IgD-negative memory B cell (primary cell): Measurements from ENCODE around the gene USP1. TPM values are rescaled to one million over a fixed set of nuclear protein-coding genes. Genes with fewer than 3 reads are reported as not detected.

Experiments
- H3K27ac Mint-ChIP-seq, 3 donors: one replicate each; pipeline ENCODE4 v1.8.0; 2020 to 2022; ENCODE audit warnings: mild to moderate bottlenecking in 3 of 3, mixed read lengths in 3 of 3, moderate library complexity in 1 of 3
- H3K27me3 Mint-ChIP-seq: one replicate; pipeline ENCODE4 v1.8.0; 2021; ENCODE audit warnings: mixed read lengths
- H3K36me3 Mint-ChIP-seq: one replicate; pipeline ENCODE4 v1.8.0; 2020; ENCODE audit warnings: mild to moderate bottlenecking, mixed read lengths
- H3K4me1 Mint-ChIP-seq, 3 donors: one replicate each; pipeline ENCODE4 v1.8.0; 2020 to 2022; ENCODE audit warnings: mixed read lengths in 3 of 3, mild to moderate bottlenecking in 1 of 3
- H3K4me3 Mint-ChIP-seq, 4 donors: one replicate each; pipeline ENCODE4 v1.8.0; 2020 to 2022; ENCODE audit warnings: mild to moderate bottlenecking in 4 of 4, mixed read lengths in 4 of 4, moderate library complexity in 3 of 4
- H3K9me3 Mint-ChIP-seq, 3 donors: one replicate each; pipeline ENCODE4 v1.8.0; 2020 to 2021; ENCODE audit warnings: mixed read lengths in 3 of 3, mild to moderate bottlenecking in 1 of 3
- polyA plus RNA-seq: library from polyadenylated mRNA; unstranded; fragments of 300-500 nt; fragmentation: Illumina TruSeq; gene quantifications from one replicate; pipeline ENCODE4 v1.2.3, GENCODE V29; 2021

USP1 gene
- polyA plus RNA-seq: 35.1 TPM

DNA sequence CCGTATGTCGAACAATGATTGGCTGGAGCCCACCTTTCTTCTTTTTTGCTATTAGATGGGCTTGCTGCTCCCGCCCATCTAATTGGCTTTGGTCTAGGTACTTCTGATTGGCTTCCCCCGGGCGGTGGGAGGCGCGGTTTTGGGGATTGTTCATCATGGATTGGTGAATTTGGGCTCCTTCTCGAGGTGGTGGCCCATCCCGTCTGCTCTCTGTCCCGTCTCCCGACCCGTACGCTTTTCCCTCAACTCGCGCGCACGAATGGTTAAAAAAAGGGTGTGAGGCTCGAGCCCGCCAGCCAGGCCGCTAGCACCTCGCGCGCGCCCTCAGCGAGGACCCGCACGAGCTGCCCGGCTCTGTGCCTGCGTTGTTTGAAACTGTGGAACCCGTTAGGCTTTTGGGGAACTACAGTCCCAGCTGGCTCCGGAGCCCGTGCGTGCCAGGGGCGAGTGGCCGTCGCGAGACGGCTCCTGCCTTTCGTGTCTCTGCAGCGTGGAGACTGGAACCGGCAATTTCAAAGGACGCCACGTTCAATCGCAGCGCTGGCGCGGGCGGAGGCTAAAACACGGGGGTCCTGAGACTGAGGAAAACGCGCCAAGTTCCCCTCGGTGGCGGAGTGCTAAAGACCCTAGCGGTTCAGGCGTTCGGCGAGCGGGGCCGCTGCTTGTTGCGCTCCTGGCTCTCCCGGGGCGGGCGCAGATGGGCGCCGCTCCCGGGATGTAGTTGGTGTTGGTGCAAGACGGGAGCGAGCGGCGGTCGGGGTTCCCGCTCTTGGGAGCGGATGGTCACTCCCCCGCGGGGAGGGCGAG is at the start of gene USP1:
USP1 (plus strand) TSS at position 584 of the 807 bp plus-strand sequence. CDS start 2,819 bp downstream, outside the sequence.
- peaks cover 0 to 3% (median 0%) of the 10 kb centered on the region in 3 donors for H3K9me3 Mint-ChIP-seq
- peak within 1 kb of the TSS; percentile 93 to 99 (median 98) for H3K4me3 Mint-ChIP-seq
- H3K27ac Mint-ChIP-seq: peak within 1 kb of the TSS; percentile 96 to 99 (median 99)
- H3K4me1 Mint-ChIP-seq: peaks cover 24 to 43% (median 36%) of the 10 kb centered on the region in 3 donors
- peaks cover 2% of the 10 kb centered on the region for H3K27me3 Mint-ChIP-seq
- H3K36me3 Mint-ChIP-seq: peaks cover 4% of the 10 kb centered on the region

GRCh38 chr1:62389531-62389930 is 47.3 kb upstream of the USP1 start:
- no peak overlapping the region for H3K4me3 Mint-ChIP-seq
- peaks cover 0 to 2% (median 0%) of the 10 kb centered on the region in 3 donors for H3K4me1 Mint-ChIP-seq
- H3K36me3 Mint-ChIP-seq: no peaks in the 10 kb centered on the region
- no peak overlapping the region for H3K27ac Mint-ChIP-seq
- peaks cover 5% of the 10 kb centered on the region for H3K27me3 Mint-ChIP-seq
- no peaks in the 10 kb centered on the region for H3K9me3 Mint-ChIP-seq

- Mint-ChIP-seq H3K27me3 (peaks cover 5% of the 10 kb centered on the region), H3K27ac (no peak overlapping the region), H3K36me3 (no peaks in the 10 kb centered on the region), H3K4me1 (peaks cover 0 to 2% (median 0%) of the 10 kb centered on the region in 3 donors), H3K9me3 (no peaks in the 10 kb centered on the region), H3K4me3 (no peak overlapping the region)
These were observed 46.8 kb upstream of the USP1 start for GRCh38 chr1:62390071-62390470.

DNA sequence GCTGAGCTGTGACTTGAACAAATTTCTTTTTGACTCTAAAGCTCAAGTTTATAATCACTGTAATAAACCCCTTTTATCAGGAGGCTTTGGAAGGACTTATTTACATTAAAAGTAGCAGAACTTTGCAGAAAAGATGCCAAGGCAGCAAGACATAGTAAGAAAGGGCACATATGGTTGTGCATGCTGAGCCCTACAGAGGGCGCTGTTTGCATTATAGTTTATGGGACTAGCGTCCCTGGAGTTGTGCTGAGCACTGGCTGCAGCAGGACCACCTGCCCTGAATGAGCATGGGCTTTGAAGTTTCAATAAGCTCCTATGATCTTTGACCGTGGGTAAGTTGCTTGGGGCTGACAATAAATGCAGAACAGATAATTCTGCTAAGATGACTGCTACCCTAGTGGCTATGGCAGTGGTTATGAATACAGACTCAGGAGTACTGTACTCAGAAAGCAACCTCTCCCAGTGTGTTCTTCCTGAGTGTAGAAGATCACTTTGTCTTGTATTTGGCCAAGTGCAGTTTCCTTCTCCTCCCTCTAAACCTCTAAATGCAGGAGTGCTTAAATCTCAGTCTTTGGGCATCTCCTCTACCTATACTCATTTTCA is 45.4 kb upstream of the USP1 start:
- Mint-ChIP-seq H3K4me1 (peaks cover 0 to 2% (median 0%) of the 10 kb centered on the region in 3 donors), H3K9me3 (no peaks in the 10 kb centered on the region), H3K27ac (no peak overlapping the region), H3K36me3 (no peaks in the 10 kb centered on the region), H3K27me3 (peaks cover 5% of the 10 kb centered on the region), H3K4me3 (no peak overlapping the region)

- H3K36me3 Mint-ChIP-seq: no peaks in the 10 kb centered on the region
- H3K27ac Mint-ChIP-seq: no peak overlapping the region
- H3K9me3 Mint-ChIP-seq: no peaks in the 10 kb centered on the region
- peaks cover 0 to 2% (median 0%) of the 10 kb centered on the region in 3 donors for H3K4me1 Mint-ChIP-seq
- peaks cover 6% of the 10 kb centered on the region for H3K27me3 Mint-ChIP-seq
- no peak overlapping the region for H3K4me3 Mint-ChIP-seq
These were observed 43.9 kb upstream of the USP1 start for GRCh38 chr1:62392951-62393350.

DNA sequence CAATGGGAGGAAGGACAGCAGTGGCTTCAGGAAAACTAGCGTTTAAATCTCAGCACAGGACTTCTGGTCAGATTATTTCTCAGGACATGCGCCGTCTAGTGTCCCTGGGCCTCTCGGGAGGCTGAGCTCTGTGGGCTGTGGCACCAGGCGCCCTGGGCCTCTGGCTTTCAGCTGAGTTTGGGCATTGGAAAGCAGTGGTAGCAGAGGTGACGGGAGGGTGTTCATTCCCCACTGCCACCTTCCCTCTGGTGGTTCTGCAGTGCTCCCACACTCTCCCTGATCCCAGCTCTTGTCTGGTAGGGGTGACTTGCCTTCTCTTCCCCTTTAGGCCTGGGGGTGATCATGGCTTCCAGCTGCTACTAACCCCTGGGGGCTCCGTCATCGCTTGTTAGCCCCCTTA is 42.2 kb upstream of the USP1 start:
- H3K36me3 Mint-ChIP-seq: no peaks in the 10 kb centered on the region
- no peak overlapping the region for H3K4me3 Mint-ChIP-seq

DNA sequence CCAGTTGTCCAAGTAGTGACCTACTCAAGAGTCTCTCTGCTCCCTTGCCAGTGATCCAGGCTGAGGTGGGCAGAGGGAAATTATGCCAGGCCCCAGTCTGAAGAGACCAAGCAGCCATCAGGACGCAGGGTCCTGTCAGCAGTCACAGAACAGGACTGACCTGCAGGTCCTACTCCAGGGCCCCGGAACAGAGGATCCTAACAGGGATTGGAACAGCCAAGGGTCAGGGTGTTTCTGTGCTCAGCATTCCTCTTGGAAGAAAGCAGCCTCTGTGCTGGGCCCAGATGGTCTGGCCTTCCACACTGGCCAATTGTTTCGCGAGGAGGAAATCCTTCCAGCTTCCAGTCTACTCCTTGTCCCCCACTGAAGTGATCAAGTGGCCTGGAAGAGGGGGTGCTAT is 41.6 kb upstream of the USP1 start:
- Mint-ChIP-seq H3K27me3 (peaks cover 1% of the 10 kb centered on the region), H3K9me3 (no peaks in the 10 kb centered on the region), H3K4me1 (peaks cover 0 to 2% (median 0%) of the 10 kb centered on the region in 3 donors), H3K27ac (no peak overlapping the region), H3K36me3 (no peaks in the 10 kb centered on the region), H3K4me3 (no peak overlapping the region)

More for the DNA sequence above, 42.2 kb upstream of the USP1 start:
- Mint-ChIP-seq H3K4me1 (peaks cover 0 to 2% (median 0%) of the 10 kb centered on the region in 3 donors), H3K27me3 (peaks cover 1% of the 10 kb centered on the region), H3K27ac (no peak overlapping the region), H3K9me3 (no peaks in the 10 kb centered on the region)

GRCh38 chr1:62396871-62397270 is 40.0 kb upstream of the USP1 start:
- Mint-ChIP-seq H3K4me3 (no peak overlapping the region), H3K27me3 (peaks cover 1% of the 10 kb centered on the region), H3K9me3 (no peaks in the 10 kb centered on the region), H3K36me3 (no peaks in the 10 kb centered on the region), H3K27ac (no peak overlapping the region), H3K4me1 (no peaks in the 10 kb centered on the region)

DNA sequence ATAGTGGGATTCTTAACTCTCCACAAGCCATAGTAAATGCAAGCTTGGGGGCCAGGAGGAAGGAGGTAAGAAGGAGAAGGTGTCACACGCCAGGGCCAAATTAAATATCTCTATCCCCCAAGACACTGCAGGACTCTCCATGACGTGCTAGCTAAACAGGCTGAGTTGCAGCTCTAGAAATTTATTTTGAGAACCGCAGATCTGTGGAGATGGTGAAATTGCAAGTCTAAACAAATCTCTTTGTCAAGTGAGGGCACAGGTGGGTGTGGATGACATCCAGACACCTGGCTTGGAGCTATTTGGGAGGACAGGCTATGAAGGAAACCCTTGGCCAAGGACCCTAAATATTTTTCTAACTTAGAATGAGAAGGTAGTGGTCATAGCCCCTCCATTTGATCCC is 39.5 kb upstream of the USP1 start:
- H3K27ac Mint-ChIP-seq: no peak overlapping the region
- no peak overlapping the region for H3K4me3 Mint-ChIP-seq
- peaks cover 1% of the 10 kb centered on the region for H3K27me3 Mint-ChIP-seq
- H3K9me3 Mint-ChIP-seq: no peaks in the 10 kb centered on the region
- H3K36me3 Mint-ChIP-seq: no peaks in the 10 kb centered on the region
- no peaks in the 10 kb centered on the region for H3K4me1 Mint-ChIP-seq

DNA sequence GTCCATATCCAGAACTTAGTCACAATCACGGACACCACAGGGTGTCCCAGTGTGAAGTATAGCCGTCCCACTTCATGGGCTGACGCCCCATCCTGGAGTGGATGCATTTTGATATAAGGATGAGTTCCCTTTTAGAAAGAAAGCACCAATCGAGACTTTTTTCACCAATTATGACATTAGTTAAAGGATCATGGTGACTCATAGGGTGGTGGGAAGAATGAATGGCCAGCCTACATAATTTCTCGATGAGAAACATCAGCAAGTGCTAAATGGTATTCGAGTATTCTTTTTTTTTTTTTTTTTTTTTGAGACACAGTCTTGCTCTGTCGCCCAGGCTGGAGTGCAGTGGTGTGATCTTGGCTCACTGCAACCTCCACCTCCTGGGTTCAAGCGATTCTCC is 38.5 kb upstream of the USP1 start:
- no peak overlapping the region for H3K27ac Mint-ChIP-seq
- H3K36me3 Mint-ChIP-seq: no peaks in the 10 kb centered on the region
- peaks cover 1% of the 10 kb centered on the region for H3K27me3 Mint-ChIP-seq
- H3K9me3 Mint-ChIP-seq: no peaks in the 10 kb centered on the region
- H3K4me1 Mint-ChIP-seq: no peaks in the 10 kb centered on the region
- no peak overlapping the region for H3K4me3 Mint-ChIP-seq

- Mint-ChIP-seq H3K4me1 (no peaks in the 10 kb centered on the region), H3K27me3 (peaks cover 1% of the 10 kb centered on the region), H3K36me3 (no peaks in the 10 kb centered on the region), H3K9me3 (no peaks in the 10 kb centered on the region), H3K27ac (no peak overlapping the region), H3K4me3 (no peak overlapping the region)
These were observed 35.7 kb upstream of the USP1 start for GRCh38 chr1:62401034-62401760.

DNA sequence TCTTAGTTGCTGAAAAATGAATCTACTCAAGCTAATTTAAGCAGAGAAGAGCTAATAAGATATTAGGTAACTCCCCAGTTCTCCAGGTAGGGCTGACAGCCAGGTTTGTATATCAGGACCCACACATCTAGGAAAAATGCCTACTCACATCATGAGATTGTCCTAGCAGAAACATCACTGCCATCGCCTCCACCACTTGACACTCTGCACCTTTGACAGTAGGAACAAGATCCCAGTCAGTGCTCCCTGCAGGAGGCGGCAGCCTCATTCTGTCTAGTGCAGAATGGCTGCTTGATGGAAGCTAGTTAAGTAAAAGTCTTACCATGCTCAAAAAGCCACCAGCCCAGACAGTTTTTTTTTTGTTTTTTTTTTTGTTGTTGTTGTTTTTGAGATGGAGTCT is 31.6 kb upstream of the USP1 start:
- H3K9me3 Mint-ChIP-seq: no peaks in the 10 kb centered on the region
- H3K4me3 Mint-ChIP-seq: no peak overlapping the region
- H3K27ac Mint-ChIP-seq: no peak overlapping the region
- no peaks in the 10 kb centered on the region for H3K4me1 Mint-ChIP-seq
- H3K27me3 Mint-ChIP-seq: no peaks in the 10 kb centered on the region
- no peaks in the 10 kb centered on the region for H3K36me3 Mint-ChIP-seq

- Mint-ChIP-seq H3K27me3 (no peaks in the 10 kb centered on the region), H3K27ac (no peak overlapping the region), H3K36me3 (no peaks in the 10 kb centered on the region), H3K4me1 (no peaks in the 10 kb centered on the region), H3K9me3 (no peaks in the 10 kb centered on the region), H3K4me3 (no peak overlapping the region)
These were observed 30.3 kb upstream of the USP1 start for GRCh38 chr1:62406576-62406975.

DNA sequence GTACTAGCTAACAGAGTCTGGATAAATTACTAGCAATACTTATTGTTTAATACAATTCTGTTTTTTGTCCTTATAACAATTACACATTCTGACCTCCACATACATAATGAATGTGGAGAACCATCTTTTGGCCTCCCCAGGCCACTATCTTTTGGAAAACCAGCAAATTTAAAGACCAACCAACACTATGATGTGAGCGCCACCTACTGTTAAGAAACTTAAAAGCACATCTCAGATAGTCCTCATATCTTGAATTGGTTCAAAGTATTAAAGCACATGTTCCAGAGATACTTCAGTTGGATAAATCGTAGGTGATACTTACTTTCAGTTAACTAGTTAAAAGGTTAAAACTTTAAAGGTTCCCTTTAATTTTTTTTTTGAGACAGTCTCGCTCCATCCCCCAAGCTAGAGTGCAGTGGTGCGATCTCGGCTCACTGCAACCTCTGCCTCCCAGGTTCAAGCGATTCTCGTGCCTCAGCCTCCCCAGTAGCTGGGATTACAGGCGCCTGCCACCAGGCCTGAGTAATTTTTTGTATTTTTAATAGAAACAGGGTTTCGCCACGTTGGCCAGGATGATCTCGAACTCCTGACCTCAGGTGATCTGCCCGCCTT is 29.3 kb upstream of the USP1 start:
- no peaks in the 10 kb centered on the region for H3K9me3 Mint-ChIP-seq
- H3K27ac Mint-ChIP-seq: no peak overlapping the region
- H3K27me3 Mint-ChIP-seq: no peaks in the 10 kb centered on the region
- H3K36me3 Mint-ChIP-seq: no peaks in the 10 kb centered on the region
- no peak overlapping the region for H3K4me3 Mint-ChIP-seq
- no peaks in the 10 kb centered on the region for H3K4me1 Mint-ChIP-seq

DNA sequence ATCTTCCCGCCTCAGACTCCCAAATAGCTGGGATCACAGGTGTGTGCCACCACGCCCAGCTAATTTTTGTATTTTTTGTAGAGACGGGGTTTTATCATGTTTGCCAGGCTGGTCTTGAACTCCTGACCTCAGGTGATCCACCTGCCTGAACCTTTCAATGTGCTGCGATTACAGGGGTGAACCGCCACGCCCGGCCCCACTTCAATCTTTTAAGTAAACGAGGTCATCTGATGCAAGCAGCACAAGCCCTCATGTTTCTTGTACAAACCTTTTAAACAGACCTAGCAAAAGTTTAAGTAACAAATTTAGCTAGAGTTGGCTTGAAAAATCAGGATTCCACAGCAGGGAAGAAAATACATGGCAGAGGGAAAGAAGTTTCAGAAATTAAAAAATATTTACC is 21.2 kb upstream of the USP1 start:
- Mint-ChIP-seq H3K27ac (no peak overlapping the region), H3K36me3 (peaks cover 4% of the 10 kb centered on the region), H3K4me3 (no peak overlapping the region), H3K27me3 (peaks cover 2% of the 10 kb centered on the region), H3K4me1 (peaks cover 0 to 2% (median 0%) of the 10 kb centered on the region in 3 donors), H3K9me3 (no peaks in the 10 kb centered on the region)
